Measurements from ENCODE around the gene P4HA3.

Gene P4HA3

GRCh38 chr11:74318241-74318932 is 6.9 kb upstream of the P4HA3 start:
- no peak for DNase-seq (ENCODE audit: low read depth, low spot score)

DNA sequence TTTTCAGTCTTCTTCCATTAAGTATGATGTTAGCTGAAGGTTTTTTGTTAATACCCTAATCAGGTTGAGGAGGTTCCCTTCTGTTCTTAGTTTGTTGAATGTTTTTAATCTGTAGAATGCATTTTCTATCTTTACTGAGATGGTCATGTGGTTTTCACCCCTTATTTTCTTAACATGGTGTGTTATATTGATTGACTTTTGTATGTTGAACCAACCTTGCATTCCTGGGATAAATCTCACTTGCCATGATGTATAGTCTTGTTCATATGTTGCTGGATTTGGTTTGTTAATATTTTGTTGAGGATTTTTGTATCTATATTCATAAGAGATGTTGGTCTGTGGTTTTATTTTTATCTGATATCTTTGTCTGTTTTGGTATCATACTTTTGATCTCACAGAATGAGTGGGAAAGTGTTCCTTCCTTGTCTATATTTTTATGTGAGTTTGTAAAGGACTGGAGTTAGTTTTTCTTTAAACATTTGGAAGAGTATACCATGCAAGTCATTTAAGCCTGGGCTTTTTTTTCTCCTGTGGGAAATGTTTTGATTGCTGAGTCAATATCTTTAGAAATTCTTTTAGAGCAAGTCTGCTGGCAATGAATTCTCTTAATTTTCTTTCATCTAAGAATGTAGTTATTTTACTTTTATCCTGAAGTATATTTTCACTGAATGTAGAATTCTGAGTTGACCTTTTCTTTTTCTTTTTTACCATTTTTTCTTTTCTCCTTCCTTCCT is 5.5 kb upstream of the P4HA3 start:
- no peak for DNase-seq (ENCODE audit: low read depth, low spot score)

- no peak for DNase-seq (ENCODE audit: low read depth, low spot score)
Measured at GRCh38 chr11:74312326-74312725, 886 bp upstream of the P4HA3 start.

DNA sequence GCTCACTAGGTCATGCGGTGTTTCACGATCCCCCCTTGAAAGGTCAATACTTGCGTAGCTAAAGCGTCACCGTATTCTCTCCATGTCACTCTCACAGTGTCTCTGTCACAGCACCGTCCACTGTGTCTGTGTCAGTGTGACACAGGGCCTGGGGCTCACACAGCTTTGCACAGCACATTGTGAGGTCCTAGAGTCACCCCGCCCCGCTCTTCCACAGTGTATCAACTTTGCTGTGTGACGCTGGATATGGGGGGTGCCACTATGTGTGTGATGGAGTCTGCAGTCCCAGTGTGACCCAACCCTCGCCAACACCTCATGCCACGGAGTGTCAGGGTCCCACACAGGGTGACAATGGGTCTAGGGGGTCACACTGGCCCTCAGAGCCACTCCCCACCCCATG is 583 bp downstream of the P4HA3 start:
- DNase-seq (ENCODE audit: low read depth, low spot score): no peak

- DNase-seq (ENCODE audit: low read depth, low spot score): no peak
Measured at GRCh38 chr11:74307434-74307833, 4.0 kb downstream of the P4HA3 start.

- no peak for DNase-seq (ENCODE audit: low read depth, low spot score)
Measured at GRCh38 chr11:74306435-74307175, 4.8 kb downstream of the P4HA3 start.

- DNase-seq (ENCODE audit: low read depth, low spot score): no peak
Measured at GRCh38 chr11:74299015-74299414, 12.4 kb downstream of the P4HA3 start.

GRCh38 chr11:74297484-74297883 is 14.0 kb downstream of the P4HA3 start:
- no peak for DNase-seq (ENCODE audit: low read depth, low spot score)

- DNase-seq (ENCODE audit: low read depth, low spot score): no peak
Measured at GRCh38 chr11:74288911-74289310, 22.5 kb downstream of the P4HA3 start.

GRCh38 chr11:74288161-74288560 is 23.3 kb downstream of the P4HA3 start:
- DNase-seq (ENCODE audit: low read depth, low spot score): no peak

- no peak for DNase-seq (ENCODE audit: low read depth, low spot score)
Measured at GRCh38 chr11:74284466-74284865, 27.0 kb downstream of the P4HA3 start.

GRCh38 chr11:74283580-74284180 is 27.8 kb downstream of the P4HA3 start:
- no peak for DNase-seq (ENCODE audit: low read depth, low spot score)

- no peak for DNase-seq (ENCODE audit: low read depth, low spot score)
Measured at GRCh38 chr11:74282914-74283371, 28.5 kb downstream of the P4HA3 start.

- no peak for DNase-seq (ENCODE audit: low read depth, low spot score)
Measured at GRCh38 chr11:74282421-74282820, 29.0 kb downstream of the P4HA3 start.

GRCh38 chr11:74280494-74280893 is 30.9 kb downstream of the P4HA3 start:
- no peak for DNase-seq (ENCODE audit: low read depth, low spot score)

DNA sequence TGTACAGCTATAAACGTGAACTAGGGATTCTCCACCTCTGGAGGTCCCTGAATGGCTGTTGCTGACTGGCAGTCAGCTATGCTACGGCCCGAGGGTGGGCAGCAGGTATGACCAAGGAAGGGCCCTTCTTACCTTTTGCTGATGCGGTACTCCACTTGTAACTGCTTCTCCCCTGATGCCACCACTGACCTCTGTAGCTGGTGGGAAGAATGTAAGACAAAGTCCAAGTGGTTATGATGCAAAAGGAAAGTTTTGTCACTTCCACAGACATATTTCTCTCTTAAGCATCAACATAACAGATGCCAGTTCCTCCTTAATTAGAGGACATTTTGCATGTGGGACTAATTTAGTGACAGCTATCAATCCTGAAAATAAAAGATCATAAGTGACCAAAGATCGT is 32.2 kb downstream of the P4HA3 start:
- no peak for DNase-seq (ENCODE audit: low read depth, low spot score)

- no peak for DNase-seq (ENCODE audit: low read depth, low spot score)
Measured at GRCh38 chr11:74278721-74279161, 32.7 kb downstream of the P4HA3 start.

DNA sequence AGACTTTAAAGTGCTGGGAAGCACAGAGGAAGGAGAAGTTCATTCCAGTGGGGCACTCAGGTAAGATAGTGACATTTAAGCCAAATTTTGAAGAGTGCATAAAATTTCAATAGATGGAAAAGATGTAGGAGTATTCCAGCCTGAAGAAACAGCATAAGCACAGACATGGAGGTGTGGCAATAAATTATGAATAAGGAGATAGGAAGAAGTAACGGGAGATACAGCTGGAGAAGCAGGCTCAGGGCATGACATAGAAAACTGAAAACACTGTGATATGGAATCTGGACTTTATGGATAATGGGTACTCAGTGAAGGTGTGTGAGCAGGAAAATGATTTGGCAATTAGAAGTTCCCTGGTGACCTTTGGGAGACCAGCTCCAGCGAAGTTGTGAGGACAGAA is 33.3 kb downstream of the P4HA3 start:
- DNase-seq (ENCODE audit: low read depth, low spot score): no peak

DNA sequence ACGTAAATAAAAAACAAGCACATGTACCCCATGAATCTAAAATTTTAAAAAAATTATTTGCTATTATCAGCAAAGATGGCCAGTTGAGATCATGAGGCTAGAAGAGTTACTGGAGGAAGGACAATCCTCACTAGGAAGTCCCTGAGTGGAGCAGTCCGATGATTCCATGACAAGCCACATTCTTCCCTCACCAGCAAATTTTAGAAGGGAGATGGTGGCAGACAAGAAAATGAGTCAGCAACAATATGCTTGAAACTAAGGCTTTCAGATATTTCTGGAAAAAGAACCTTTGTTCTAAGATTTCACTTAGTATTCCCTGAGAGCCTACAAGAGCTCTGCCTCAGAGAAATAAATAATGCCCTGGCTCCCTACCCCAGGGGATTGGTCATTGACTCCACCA is 34.9 kb downstream of the P4HA3 start:
- DNase-seq (ENCODE audit: low read depth, low spot score): no peak

DNA sequence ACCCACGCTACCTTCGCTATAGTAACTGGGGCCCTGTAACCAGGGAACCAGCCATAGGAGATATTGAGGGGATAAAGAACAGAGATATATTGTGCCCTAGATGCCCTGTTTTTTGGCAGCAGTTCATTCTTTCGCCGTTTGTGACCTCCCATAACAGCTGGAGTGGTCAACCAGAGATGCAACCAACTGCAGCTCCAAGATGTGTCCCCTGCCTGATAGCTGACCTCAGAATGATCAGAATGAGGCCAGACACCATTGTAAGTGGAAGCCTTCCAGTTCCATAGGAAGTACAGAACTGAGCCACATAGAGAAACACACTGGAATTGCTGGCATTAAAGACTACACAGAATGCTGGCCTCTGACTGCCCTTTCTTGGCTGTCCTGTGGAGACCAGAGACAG is 39.2 kb downstream of the P4HA3 start:
- no peak for DNase-seq (ENCODE audit: low read depth, low spot score)

- no peak for DNase-seq (ENCODE audit: low read depth, low spot score)
Measured at GRCh38 chr11:74269161-74269811, 42.2 kb downstream of the P4HA3 start.

GRCh38 chr11:74268456-74268855 is 43.0 kb downstream of the P4HA3 start:
- no peak for DNase-seq (ENCODE audit: low read depth, low spot score)
